ENCODE results near the gene ECHDC3.

ECHDC3 gene

GRCh38 chr10:11782793-11783557, 40.8 kb downstream of the ECHDC3 start:
- DNase-seq (ENCODE audit: low read depth) = no peak

GRCh38 chr10:11783558-11783865, 41.3 kb downstream of the ECHDC3 start:
- DNase-seq (ENCODE audit: low read depth) = no peak

DNA sequence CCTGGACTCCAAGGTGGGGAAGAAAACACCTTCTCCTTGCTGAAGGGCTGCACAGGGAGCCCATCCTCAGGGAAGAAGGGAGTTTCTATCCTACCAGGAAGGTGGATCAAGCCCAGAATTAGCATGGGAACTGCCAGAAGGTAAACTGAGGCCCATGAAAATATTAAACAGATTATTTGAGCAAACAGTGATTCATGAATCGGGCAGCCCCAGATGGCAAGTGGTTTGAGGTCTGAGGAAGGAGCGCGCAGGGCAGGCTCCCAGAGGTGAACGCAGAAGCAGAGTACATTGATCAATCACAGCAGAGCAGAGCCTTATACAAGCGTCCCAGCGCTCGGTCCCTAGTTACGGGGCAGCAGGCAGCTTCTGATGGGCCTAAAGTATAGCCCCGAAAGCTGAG, 45.2 kb downstream of the ECHDC3 start:
- no peak for DNase-seq (ENCODE audit: low read depth)

GRCh38 chr10:11787846-11788245, 45.7 kb downstream of the ECHDC3 start:
- DNase-seq (ENCODE audit: low read depth) = no peak

DNA sequence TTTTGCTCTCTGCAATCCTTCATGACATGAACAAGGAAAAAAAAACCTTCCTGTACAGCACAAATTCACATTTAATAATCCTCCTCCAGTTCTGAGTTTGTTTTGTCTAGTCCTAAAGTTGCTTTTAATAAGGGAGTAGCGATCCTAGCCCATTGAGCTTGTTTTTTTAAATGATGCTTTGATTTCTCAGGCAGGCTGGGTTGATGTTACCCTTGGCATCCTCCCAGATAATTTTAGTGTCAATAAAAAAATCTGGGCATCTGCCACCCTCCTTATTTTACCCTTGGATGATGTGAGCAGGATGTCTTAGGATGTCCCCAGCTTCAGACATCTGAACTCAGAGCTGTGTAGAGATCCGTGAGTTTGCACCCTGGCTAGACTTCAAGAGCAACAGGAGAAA, 47.1 kb downstream of the ECHDC3 start:
- no peak for DNase-seq (ENCODE audit: low read depth)

DNA sequence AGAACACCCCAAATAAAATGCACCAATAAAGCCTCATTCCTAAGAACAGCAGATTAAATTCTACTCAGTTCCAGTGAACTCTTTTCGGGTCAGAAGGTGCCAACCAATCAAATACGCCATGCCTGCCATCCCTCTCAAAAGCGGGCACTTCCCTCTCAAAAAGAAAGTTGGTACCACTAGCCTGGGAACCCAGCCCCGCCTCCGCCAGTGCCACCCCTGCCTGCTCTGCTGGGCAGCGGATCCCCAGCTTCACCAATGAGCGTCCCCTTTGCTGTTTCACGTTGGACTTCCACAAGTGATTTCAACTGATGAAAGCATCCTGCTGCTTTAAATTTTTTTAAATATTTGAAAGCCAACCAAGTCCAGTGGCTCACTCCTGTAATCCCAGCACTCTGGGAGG, 47.8 kb downstream of the ECHDC3 start:
- no peak for DNase-seq (ENCODE audit: low read depth)

DNA sequence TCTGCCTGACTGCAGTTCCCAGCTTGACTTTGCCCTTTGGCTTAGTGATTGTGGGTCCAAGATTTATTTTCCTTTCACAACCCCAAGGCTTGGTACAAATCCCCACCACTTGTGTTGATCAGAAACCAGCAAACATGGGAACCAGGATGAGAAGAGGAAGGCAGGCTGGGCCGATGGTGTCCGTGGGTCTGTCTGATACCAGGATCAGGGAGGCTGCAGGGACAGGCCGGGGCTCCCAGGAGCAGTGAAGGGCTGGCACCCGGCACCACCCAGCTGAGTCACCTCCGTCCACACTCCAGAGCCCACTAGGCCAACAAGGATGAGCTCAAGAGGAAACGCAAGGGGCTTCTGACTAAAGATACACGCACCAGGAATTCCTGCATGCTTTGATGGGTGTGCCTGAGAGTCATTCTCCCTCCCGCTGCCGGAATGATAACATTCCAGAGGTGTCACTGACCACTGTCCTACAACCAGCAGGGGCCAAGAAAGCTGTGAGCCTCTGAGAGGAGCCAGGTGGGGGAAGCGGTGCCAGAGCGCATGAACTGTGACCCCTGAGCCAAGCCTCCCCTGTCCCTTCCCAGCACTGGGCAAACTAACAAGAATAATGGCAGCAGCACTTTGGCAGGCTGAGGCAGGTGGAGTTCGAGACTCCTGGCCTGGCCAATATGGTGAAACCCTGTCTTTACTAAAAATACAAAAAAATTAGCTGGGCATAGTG, 51.7 kb downstream of the ECHDC3 start:
- no peak for DNase-seq (ENCODE audit: low read depth)

DNA sequence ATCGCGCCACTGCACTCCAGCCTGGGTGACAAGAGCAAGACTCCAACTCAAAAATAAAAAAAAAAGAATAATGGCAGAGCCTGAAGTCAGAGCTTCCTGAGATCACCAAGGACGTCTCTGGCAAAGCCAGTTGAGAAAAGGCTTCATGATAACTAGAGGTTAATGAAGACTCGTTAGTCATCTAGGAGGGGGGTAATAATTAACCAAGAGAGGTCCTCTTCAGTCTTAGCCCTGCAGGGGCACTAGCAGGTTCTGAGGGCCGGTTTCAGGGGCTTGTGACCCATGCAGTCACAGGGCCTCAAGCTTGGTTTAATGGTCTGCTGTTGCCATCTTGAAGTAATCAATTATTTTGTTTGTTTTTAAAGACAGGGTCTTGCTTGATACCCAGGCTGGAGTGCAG, 52.4 kb downstream of the ECHDC3 start:
- no peak for DNase-seq (ENCODE audit: low read depth)

DNA sequence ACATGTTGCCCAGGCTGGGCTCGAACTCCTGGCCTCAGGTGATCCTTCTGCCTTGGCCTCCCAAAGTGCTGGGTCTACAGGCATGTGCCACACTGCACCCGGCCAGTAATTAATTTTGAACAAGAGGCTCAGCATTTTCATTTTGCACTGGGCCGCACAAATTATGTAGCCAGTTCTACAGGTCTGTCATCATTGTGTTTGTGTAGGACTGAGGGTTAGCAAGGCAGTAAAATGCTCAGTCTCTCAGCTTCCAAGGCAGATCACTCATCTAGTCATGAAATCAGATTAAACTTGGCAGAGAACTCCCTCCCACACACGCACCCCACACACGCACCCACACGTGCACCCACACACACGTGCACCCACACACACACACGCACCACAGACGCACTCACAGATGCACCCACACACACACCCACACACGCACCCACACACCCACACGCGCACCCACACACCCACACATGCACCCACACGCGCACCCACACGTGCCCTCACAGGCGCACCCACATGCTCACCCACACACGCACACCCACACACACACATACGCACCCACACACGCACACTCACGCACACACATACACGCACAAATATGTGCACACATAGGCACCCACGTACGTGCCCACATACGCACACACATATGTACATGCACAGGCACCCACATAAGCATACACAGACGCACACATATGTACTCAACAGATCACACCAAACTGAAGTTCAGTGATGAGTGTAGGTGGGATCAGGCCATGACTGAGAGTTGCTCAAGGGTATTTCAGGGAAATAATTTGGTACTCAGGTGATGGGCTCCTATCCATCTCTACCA, 53.1 kb downstream of the ECHDC3 start:
- no peak for DNase-seq (ENCODE audit: low read depth)

- DNase-seq (ENCODE audit: low read depth) = no peak
These were observed 54.3 kb downstream of the ECHDC3 start for GRCh38 chr10:11796474-11796873.

GRCh38 chr10:11797281-11797680, 55.1 kb downstream of the ECHDC3 start:
- DNase-seq (ENCODE audit: low read depth) = no peak

DNA sequence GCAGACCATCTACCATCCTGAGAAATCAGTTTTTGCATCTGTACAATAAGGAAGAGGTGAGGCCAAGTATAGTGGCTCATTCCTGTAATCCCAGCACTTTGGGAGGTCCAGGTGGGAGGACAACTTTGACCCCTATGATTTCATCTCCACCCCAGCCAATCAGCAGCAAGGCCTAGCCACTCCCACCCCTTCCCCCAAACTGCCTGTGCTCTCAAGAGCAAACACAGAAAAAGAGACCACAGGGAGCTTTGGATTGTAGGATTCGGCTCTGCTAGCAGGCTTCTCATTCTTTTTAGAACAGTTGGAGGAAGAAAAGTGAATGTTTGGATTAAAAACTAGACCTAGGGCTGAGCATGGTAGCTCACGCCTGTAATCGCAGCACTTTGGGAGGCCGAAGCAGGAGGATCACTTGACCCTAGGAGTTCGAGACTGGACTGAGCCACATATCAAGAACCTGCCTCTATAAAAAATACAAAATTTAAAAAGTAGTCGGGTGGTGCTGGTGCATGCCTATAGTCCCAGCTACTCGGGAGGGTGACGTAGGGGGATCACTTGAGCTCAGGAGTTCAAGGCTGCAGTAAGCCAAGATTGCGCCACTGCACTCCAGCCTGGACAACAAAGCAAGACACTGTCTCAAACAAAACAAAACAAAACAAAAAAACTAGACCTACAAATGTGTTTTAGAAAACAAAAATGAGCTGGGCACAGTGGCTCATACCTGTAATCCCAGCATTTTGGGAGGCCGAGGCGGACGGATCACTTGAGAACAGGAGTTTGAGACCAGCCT, 55.9 kb downstream of the ECHDC3 start:
- DNase-seq (ENCODE audit: low read depth) = no peak

DNA sequence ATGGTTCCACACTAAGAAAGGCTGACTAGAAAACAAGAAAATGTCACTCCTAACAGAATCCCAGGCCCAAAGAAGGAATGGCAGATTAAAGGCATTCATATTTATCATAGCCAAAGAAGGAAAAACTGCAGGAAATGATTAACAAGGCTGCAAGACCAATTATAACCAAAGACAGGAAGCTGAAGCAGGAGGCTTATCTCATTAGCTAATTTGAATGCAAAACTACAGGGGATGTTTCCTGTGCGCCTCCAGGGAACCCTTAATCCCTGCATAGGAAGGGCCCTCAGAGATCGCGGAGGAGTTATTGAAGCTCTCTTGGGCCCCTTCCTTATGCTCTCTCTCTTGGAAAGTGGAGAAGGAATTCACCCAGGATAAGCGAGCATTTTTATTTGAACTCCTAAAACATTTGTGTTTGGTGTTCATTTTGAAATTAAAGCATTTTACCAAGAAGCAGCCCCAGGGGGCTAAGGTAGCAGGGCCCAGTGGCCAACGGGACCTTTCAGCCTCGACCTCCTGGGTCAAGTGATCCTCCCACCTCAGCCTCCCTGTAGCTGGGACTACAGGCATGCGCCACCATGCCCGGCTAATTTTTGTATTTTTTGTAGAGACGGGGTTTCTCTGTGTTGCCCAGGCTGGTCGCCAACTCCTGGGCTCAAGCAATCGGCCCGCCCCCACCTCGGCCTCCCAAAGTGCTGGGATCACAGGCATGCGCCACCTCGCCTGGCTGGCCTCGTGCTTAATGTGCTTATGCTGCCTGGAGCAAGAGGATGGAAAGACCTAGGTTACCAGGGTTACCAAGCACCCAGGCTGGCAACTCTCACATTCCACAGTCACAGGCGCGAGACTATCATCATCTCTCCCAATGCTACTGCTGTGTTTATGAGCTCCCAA, 56.9 kb downstream of the ECHDC3 start:
- no peak for DNase-seq (ENCODE audit: low read depth)

GRCh38 chr10:11799736-11800080, 57.5 kb downstream of the ECHDC3 start:
- DNase-seq (ENCODE audit: low read depth) = no peak

- DNase-seq (ENCODE audit: low read depth) = no peak
These were observed 62.2 kb downstream of the ECHDC3 start for GRCh38 chr10:11804336-11804735.

DNA sequence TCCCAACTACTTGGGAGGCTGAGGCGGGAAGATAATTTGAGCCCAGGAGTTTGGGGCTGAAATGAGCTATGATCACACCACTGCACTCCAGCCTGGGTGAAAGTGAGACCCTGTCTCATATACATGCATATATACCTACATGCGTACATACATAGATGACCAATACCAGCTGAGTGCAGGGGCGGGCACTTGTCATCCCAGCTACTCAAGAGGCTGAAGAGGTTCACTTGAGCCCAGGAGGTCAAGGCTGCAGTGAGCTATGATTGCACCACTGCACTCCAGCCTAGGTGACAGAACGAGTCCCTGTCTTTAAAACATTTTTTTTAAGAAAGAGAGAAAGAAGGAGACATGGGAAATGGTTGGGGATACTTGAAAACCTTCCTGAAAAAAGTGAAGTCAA, 63.6 kb downstream of the ECHDC3 start:
- DNase-seq (ENCODE audit: low read depth) = no peak

- DNase-seq (ENCODE audit: low read depth) = no peak
These were observed 64.5 kb downstream of the ECHDC3 start for GRCh38 chr10:11806706-11807105.

- no peak for DNase-seq (ENCODE audit: low read depth)
These were observed 66.6 kb downstream of the ECHDC3 start for GRCh38 chr10:11808808-11809207.

DNA sequence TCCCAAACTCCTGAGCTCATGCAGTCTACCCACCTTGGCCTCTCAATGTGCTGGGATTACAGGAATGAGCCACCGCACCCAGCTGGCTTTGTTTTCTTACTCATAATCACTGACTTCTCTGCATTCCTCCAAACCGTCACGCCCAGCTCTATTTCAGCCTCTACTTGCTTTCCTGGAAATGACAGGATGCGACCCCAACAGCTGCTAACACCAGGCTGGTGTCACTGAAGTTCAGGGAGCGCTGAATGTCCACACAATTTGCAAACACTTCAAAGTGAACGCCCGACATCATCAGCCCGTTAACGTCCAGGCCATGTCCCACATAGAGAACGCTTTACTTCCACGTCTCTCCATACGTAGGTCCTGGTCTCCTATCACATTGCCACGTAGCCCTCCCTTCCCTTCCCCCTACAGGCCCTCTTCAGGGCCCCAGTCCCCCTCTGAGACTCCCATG, 68.2 kb downstream of the ECHDC3 start:
- DNase-seq (ENCODE audit: low read depth) = no peak

DNA sequence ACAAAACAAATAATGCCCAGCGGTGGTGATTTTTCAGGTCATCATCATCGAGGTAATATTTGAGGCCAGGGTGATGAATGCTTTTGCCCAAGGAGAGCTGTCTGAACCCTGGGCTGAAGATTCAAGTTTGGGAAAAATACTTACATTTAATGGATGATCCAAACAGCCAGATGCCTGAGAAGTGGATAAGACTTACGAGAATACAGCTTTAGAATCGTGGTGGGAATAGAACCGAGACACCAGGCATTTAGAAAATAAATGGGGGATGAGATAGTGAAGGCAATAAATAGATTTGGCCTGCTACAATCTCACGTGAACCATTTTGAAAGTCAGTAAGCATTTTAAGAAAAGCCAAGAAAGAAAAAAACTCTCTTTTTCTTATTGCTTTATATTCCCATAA, 68.8 kb downstream of the ECHDC3 start:
- no peak for DNase-seq (ENCODE audit: low read depth)

DNA sequence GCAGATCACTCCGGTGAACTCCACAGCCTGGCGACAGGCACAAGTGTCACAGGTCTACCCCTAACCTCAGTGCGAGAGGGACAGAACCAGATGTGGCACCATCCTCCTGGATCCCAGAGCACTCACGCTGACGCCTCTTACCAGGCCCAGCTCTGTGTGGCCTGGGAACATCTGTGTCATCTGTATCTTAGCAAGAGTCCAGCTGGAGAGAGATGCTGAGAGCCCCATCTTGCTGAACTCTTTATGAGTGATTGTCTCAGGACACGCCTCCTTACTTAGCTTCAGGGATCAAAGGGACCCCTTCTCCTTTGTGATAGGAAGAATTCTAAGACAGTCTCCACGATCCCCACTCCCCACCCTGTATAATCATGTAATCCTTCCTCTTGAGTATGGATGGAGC, 71.0 kb downstream of the ECHDC3 start:
- DNase-seq (ENCODE audit: low read depth) = no peak
